Measurements from ENCODE around the gene PABPC3. TPM values are rescaled to one million over a fixed set of nuclear protein-coding genes. Genes with fewer than 3 reads are reported as not detected.

PABPC3 gene
- total RNA-seq, 2 experiments from 2014 or later = 1.8 to 1.9 TPM

GRCh38 chr13:25117312-25117711, 21.4 kb downstream of the PABPC3 start:
- Mint-ChIP-seq H3K4me1 (ENCODE audit: low read depth) (no peaks in the 10 kb centered on the region), H3K9me3 (no peaks in the 10 kb centered on the region), H3K36me3 (ENCODE audit: low read depth) (no peaks in the 10 kb centered on the region), H3K27ac (no peak overlapping the region), H3K27me3 (peaks cover 15% of the 10 kb centered on the region), H3K4me3 (no peak overlapping the region)
- ATAC-seq = no peak
- intact Hi-C loops (cut with micrococcal nuclease) = no loop called here
- ChIA-PET POLR2A (interaction anchor here (0.6 kb wide), 1 partner anchor 866 kb away, joined by 3 read pairs; no protein-coding TSS in a partner anchor), CTCF (no interaction called here)
- no peak for TF ChIP-seq CTCF (IDR thresholded peaks at IDR 0.05)
- DNase-seq = no peak

- H3K27me3 Mint-ChIP-seq = peaks cover 16% of the 10 kb centered on the region
- no peaks in the 10 kb centered on the region for H3K9me3 Mint-ChIP-seq
- no peaks in the 10 kb centered on the region for H3K36me3 Mint-ChIP-seq (ENCODE audit: low read depth)
- DNase-seq (no peak), ATAC-seq (no peak)
- CTCF ChIA-PET = no interaction called here
- intact Hi-C loops (cut with micrococcal nuclease) = no loop called here
- H3K4me3 Mint-ChIP-seq = no peak overlapping the region
- TF ChIP-seq CTCF (IDR thresholded peaks at IDR 0.05) = no peak
- H3K4me1 Mint-ChIP-seq (ENCODE audit: low read depth) = no peaks in the 10 kb centered on the region
- POLR2A ChIA-PET = no interaction called here
- H3K27ac Mint-ChIP-seq = no peak overlapping the region
Observed at GRCh38 chr13:25118378-25118905, 22.5 kb downstream of the PABPC3 start.

- intact Hi-C loops (cut with micrococcal nuclease) = no loop called here
- peaks cover 13% of the 10 kb centered on the region for H3K27me3 Mint-ChIP-seq
- no peak overlapping the region for H3K27ac Mint-ChIP-seq
- no peak for TF ChIP-seq CTCF (IDR thresholded peaks at IDR 0.05)
- H3K4me3 Mint-ChIP-seq = no peak overlapping the region
- ATAC-seq = no peak
- DNase-seq = no peak
- no peaks in the 10 kb centered on the region for H3K4me1 Mint-ChIP-seq (ENCODE audit: low read depth)
- H3K36me3 Mint-ChIP-seq (ENCODE audit: low read depth) = no peaks in the 10 kb centered on the region
- ChIA-PET POLR2A (no interaction called here), CTCF (interaction anchor here (2.5 kb wide), 1 partner anchor 16 kb away, joined by 6 read pairs; no protein-coding TSS in a partner anchor)
- H3K9me3 Mint-ChIP-seq = peaks cover 5% of the 10 kb centered on the region
Observed at GRCh38 chr13:25130944-25131343, 35.0 kb downstream of the PABPC3 start.

- ChIA-PET POLR2A (no interaction called here), CTCF (interaction anchor here (0.6 kb wide), 1 partner anchor 45 kb away, joined by 3 read pairs; no protein-coding TSS in a partner anchor)
- no peak overlapping the region for H3K27ac Mint-ChIP-seq
- TF ChIP-seq CTCF (IDR thresholded peaks at IDR 0.05) = no peak
- peaks cover 5% of the 10 kb centered on the region for H3K9me3 Mint-ChIP-seq
- intact Hi-C loops (cut with micrococcal nuclease) = no loop called here
- H3K4me1 Mint-ChIP-seq (ENCODE audit: low read depth) = no peaks in the 10 kb centered on the region
- no peaks in the 10 kb centered on the region for H3K36me3 Mint-ChIP-seq (ENCODE audit: low read depth)
- peaks cover 20% of the 10 kb centered on the region for H3K27me3 Mint-ChIP-seq
- no peak overlapping the region for H3K4me3 Mint-ChIP-seq
- ATAC-seq (no peak), DNase-seq (no peak)
Observed at GRCh38 chr13:25131881-25132420, 36.0 kb downstream of the PABPC3 start.

- Mint-ChIP-seq H3K27ac (no peak overlapping the region), H3K9me3 (peaks cover 5% of the 10 kb centered on the region), H3K4me3 (no peak overlapping the region), H3K4me1 (ENCODE audit: low read depth) (no peaks in the 10 kb centered on the region), H3K36me3 (ENCODE audit: low read depth) (no peaks in the 10 kb centered on the region), H3K27me3 (peaks cover 25% of the 10 kb centered on the region)
- no peak for TF ChIP-seq CTCF (IDR thresholded peaks at IDR 0.05)
- no peak for ATAC-seq
- no peak for DNase-seq
- ChIA-PET CTCF (interaction anchor here (0.6 kb wide), 1 partner anchor 45 kb away, joined by 3 read pairs; no protein-coding TSS in a partner anchor), POLR2A (no interaction called here)
- intact Hi-C loops (cut with micrococcal nuclease) = no loop called here
Observed at GRCh38 chr13:25132751-25133390, 36.9 kb downstream of the PABPC3 start.

Measured in activated CD8-positive, alpha-beta T cell treated with anti-CD3 and anti-CD28 coated beads for 36 hours (primary cell).